ENCODE results near the gene IQCH.

DNA sequence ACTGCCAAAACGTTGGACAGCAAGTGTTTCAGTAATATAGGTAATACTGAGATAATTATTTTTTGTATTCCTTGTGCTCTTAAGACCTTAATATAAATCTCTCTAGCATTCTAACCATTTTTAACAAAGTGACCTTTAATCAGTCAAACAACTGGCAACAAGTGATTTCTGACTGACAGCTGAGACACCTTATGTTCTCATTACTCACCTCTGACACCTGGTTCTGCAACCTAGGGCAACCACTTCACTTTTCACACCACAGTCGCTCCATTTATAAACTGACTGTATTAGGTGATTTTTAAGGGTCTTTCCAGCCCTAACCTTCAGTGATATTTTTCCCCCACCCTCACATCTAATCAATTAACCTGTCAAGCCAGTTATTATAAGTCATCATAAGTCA is 205.9 kb downstream of the IQCH start:
- TF ChIP-seq, protein P1, sequence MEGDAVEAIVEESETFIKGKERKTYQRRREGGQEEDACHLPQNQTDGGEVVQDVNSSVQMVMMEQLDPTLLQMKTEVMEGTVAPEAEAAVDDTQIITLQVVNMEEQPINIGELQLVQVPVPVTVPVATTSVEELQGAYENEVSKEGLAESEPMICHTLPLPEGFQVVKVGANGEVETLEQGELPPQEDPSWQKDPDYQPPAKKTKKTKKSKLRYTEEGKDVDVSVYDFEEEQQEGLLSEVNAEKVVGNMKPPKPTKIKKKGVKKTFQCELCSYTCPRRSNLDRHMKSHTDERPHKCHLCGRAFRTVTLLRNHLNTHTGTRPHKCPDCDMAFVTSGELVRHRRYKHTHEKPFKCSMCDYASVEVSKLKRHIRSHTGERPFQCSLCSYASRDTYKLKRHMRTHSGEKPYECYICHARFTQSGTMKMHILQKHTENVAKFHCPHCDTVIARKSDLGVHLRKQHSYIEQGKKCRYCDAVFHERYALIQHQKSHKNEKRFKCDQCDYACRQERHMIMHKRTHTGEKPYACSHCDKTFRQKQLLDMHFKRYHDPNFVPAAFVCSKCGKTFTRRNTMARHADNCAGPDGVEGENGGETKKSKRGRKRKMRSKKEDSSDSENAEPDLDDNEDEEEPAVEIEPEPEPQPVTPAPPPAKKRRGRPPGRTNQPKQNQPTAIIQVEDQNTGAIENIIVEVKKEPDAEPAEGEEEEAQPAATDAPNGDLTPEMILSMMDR (IDR thresholded peaks at IDR 0.05): no peak
- TF ChIP-seq POLR2A (IDR thresholded peaks at IDR 0.05): no peak

All from body of pancreas (tissue), 4 donors.